ENCODE data around the gene ADAT3. TPM values are rescaled to one million over a fixed set of nuclear protein-coding genes. Genes with fewer than 3 reads are reported as not detected.

ADAT3 gene
- total and polyA plus RNA-seq, 11 donors: 1.2 to 5.1 (median 1.9) TPM

DNA sequence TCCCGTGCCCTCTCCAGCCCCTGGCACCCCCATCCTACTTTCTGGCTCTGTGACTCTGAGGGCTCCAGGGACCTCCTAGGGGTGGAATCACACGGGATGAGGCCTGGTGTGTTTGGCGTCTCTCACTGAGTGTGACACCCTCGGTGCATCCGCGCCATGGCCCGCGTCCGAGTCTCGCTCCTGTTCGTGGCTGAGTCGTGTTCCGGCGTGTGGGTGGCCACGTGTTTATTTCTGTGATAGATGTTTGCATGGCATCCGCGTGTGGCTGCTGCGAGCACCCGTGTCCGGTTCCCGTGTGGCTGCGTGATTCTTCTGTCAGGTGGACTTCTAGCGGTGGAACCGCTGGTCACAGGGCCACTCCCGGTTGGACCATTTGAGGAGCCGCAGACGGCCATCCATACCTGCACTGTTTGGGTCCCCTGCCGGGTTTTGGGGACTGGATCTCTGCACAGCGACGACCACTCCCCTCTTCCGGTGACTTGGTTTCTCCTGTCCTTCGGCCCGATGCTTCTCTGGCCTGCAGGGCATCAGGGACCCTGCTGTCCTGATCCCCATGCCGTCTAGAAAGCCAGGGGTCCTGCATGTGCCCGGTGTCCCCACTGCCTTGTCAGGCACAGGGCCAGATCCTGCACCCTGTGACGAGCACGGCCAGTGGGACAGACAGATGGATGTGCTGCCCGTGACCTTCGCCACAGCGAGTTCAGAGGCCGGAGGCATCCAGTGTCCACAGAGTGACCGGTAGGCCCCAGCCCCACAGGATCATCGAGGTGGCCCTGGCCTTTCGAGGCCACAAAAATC, 44.3 kb downstream of the ADAT3 start:
- peaks cover 0 to 29% (median 2%) of the 10 kb centered on the region in 12 donors for H3K4me1 ChIP-seq
- WGBS, 4 donors: 95 to 97% (median 96%) methylated on average over 28 to 44 of the region's 44 CpGs
- H3K27ac ChIP-seq: no peak overlapping the region
- no peak for TF ChIP-seq POLR2A (IDR thresholded peaks at IDR 0.05)
- TF ChIP-seq, protein P1, sequence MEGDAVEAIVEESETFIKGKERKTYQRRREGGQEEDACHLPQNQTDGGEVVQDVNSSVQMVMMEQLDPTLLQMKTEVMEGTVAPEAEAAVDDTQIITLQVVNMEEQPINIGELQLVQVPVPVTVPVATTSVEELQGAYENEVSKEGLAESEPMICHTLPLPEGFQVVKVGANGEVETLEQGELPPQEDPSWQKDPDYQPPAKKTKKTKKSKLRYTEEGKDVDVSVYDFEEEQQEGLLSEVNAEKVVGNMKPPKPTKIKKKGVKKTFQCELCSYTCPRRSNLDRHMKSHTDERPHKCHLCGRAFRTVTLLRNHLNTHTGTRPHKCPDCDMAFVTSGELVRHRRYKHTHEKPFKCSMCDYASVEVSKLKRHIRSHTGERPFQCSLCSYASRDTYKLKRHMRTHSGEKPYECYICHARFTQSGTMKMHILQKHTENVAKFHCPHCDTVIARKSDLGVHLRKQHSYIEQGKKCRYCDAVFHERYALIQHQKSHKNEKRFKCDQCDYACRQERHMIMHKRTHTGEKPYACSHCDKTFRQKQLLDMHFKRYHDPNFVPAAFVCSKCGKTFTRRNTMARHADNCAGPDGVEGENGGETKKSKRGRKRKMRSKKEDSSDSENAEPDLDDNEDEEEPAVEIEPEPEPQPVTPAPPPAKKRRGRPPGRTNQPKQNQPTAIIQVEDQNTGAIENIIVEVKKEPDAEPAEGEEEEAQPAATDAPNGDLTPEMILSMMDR (IDR thresholded peaks at IDR 0.05): no peak
- ATAC-seq: no peak
- peaks cover 0 to 37% (median 0%) of the 10 kb centered on the region in 9 donors for H3K36me3 ChIP-seq
- no peak overlapping the region for H3K4me3 ChIP-seq
- DNase-seq: no peak
- no peaks in the 10 kb centered on the region for H3K27me3 ChIP-seq
- H3K9me3 ChIP-seq: no peaks in the 10 kb centered on the region
- intact Hi-C loops (cut with DNase I): no loop called here

GRCh38 chr19:1950640-1951039, 45.4 kb downstream of the ADAT3 start:
- intact Hi-C loops (cut with DNase I): no loop called here
- Histone ChIP-seq H3K27ac (no peak overlapping the region), H3K4me3 (no peak overlapping the region), H3K27me3 (no peaks in the 10 kb centered on the region), H3K9me3 (no peaks in the 10 kb centered on the region), H3K4me1 (peaks cover 0 to 20% (median 0%) of the 10 kb centered on the region in 12 donors), H3K36me3 (peaks cover 0 to 37% (median 0%) of the 10 kb centered on the region in 9 donors)
- no peak for TF ChIP-seq POLR2A (IDR thresholded peaks at IDR 0.05)
- TF ChIP-seq, protein P1 (IDR thresholded peaks at IDR 0.05): no peak
- DNase-seq: no peak
- no peak for ATAC-seq
- 96 to 98% (median 97%) methylated on average over 16 of the region's 16 CpGs for WGBS, 4 donors

GRCh38 chr19:1952635-1953034, 47.4 kb downstream of the ADAT3 start:
- no peak for DNase-seq
- H3K36me3 ChIP-seq: peaks cover 0 to 37% (median 0%) of the 10 kb centered on the region in 9 donors
- intact Hi-C loops (cut with DNase I): no loop called here
- no peak overlapping the region for H3K27ac ChIP-seq
- no peaks in the 10 kb centered on the region for H3K27me3 ChIP-seq
- H3K9me3 ChIP-seq: no peaks in the 10 kb centered on the region
- no peak overlapping the region for H3K4me3 ChIP-seq
- ATAC-seq: no peak
- H3K4me1 ChIP-seq: peaks cover 0 to 11% (median 0%) of the 10 kb centered on the region in 12 donors
- 80 to 89% (median 83%) methylated on average over 21 of the region's 21 CpGs for WGBS, 4 donors
- TF ChIP-seq, protein P1 (IDR thresholded peaks at IDR 0.05): no peak
- no peak for TF ChIP-seq POLR2A (IDR thresholded peaks at IDR 0.05)

- Histone ChIP-seq H3K4me3 (no peak overlapping the region), H3K27me3 (no peaks in the 10 kb centered on the region), H3K4me1 (peaks cover 0 to 11% (median 0%) of the 10 kb centered on the region in 12 donors), H3K36me3 (peaks cover 0 to 37% (median 0%) of the 10 kb centered on the region in 9 donors), H3K27ac (no peak overlapping the region), H3K9me3 (no peaks in the 10 kb centered on the region)
- ATAC-seq (no peak), DNase-seq (no peak)
- 87 to 91% (median 90%) methylated on average over 10 to 19 of the region's 19 CpGs for WGBS, 4 donors
- no peak for TF ChIP-seq POLR2A (IDR thresholded peaks at IDR 0.05)
- TF ChIP-seq, protein P1 (IDR thresholded peaks at IDR 0.05): no peak
- intact Hi-C loops (cut with DNase I): no loop called here
These were observed 47.8 kb downstream of the ADAT3 start for GRCh38 chr19:1953037-1953436.
